Osteocyte (in vitro differentiated cells): ENCODE measurements around the gene ERICH2. TPM values are rescaled to one million over a fixed set of nuclear protein-coding genes. Genes with fewer than 3 reads are reported as not detected.
A peak's percentile ranks its signal among the peaks of the same experiment; 100 is the strongest.

Source experiments
- DNase-seq: peaks from one replicate; pipeline ENCODE4 v3.0.0; 2021; ENCODE audit warnings: mixed read lengths; ENCODE audit not compliant: unreplicated experiment; ENCODE audit errors: extremely low spot score
- H3K27ac Mint-ChIP-seq: one replicate; pipeline ENCODE4 v1.8.0; 2021; ENCODE audit warnings: mild to moderate bottlenecking, mixed read lengths; ENCODE audit not compliant: unreplicated experiment
- H3K27me3 Mint-ChIP-seq: one replicate; pipeline ENCODE4 v1.8.0; 2021; ENCODE audit warnings: mixed read lengths; ENCODE audit not compliant: unreplicated experiment
- H3K36me3 Mint-ChIP-seq: one replicate; pipeline ENCODE4 v1.8.0; 2021; ENCODE audit warnings: mixed read lengths; ENCODE audit not compliant: unreplicated experiment
- H3K4me1 Mint-ChIP-seq: one replicate; pipeline ENCODE4 v1.8.0; 2021; ENCODE audit warnings: mixed read lengths; ENCODE audit not compliant: unreplicated experiment
- H3K4me3 Mint-ChIP-seq: one replicate; pipeline ENCODE4 v1.8.0; 2021; ENCODE audit warnings: mild to moderate bottlenecking, moderate library complexity, mixed read lengths; ENCODE audit not compliant: unreplicated experiment
- H3K9me3 Mint-ChIP-seq: one replicate; pipeline ENCODE4 v1.8.0; 2021; ENCODE audit warnings: mixed read lengths; ENCODE audit not compliant: unreplicated experiment
- CTCF ChIP-seq: fragments of 200-600 bp; sonication (generic); IDR thresholded peaks from 2 replicates; pipeline ENCODE4 v1.5.0; 2021; ENCODE audit warnings: antibody characterized with exemption, mild to moderate bottlenecking, moderate library complexity
- total RNA-seq: library from RNA; stranded (reverse); gene quantifications from 2 replicates; pipeline ENCODE4 v1.2.1, GENCODE V29; 2021

Gene ERICH2
- total RNA-seq, 1 donor from 2014 or later: not detected

DNA sequence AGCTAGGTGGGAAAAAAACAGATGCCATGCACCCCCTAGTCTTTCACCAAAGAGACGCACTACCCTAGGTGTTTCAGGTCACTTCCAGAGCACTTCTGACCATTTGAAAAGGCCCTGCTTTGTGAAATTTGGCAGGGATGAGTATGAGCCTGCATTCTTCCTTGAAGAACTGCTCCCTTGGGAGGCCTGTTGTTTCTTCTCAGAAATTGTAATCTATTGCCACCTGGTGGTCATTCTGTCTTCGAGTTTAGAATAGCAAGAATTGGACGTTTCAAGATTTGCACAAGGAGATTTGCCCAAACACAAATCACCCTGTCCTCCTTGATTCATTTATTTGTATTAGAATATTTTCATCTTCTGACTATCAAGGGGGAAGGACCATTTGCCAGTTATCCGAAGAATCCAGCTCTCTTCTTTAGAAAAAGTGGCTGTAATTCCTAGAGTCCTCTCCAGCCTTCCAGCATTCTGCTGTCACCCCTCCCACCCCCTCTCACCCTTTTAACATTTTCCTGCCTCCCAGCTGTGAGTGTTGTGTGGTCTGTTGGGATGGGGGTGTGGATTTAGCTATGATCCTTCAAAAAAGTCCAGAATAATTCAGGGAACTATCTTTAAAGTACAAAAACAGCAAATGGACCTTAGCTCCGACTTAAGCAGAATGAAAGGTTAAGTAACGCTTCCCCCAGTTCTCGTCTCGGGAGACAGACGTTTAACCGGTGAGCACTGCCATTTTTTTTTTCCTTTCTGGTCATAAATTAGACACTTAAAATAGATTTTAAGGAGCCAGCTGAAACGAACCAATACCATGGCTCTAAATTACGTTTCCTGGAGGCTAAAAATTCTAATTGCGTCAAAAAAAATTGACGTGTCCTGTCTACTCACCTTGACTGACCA is 42.8 kb downstream of the ERICH2 start:
- H3K4me3 Mint-ChIP-seq: no peak overlapping the region

DNA sequence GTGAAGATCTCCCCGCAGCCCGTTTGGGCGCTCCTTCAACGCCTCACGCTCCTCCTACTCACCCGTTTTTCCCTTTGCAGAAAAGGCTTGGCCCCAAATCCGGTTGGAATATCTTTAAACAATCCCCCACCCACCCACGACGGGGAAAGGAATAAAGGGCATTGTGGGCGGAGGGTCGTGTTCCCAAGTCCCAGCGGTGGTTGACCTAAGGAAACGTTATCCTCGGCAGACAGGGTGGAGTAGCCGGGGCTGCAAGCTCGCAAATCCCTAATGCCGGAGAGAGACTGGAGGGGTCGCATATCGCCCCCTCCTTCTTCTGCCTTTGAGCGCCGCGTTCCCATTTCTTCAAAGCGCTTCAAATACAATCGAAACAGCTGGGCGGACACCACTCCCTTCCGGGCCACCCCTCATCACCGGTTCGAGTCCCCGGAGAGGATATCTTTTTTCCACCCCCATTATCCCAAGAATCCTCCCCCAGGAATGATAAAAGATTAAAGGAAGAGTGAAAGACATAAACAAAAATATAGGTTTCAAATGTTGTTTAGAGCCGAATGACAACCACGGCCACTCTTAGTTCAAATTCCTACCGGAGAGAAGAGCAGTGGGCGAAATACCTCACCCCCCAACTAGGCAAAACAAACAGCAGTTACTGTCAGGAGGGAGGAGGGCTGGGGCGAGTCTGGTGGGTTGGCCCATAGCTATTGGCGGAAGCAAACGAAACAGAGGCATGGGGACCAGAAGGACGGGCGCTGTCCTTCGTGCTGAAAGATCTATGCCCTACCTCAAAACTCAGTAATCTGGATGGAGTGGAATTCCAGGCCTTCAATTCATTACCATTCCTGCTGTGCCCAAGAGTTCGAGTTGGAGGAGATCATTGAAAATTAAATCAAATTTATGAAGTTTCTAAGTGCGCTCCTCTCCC is 43.7 kb downstream of the ERICH2 start:
- Mint-ChIP-seq H3K9me3 (no peaks in the 10 kb centered on the region), H3K4me3 (no peak overlapping the region), H3K4me1 (peaks cover 34% of the 10 kb centered on the region), H3K36me3 (no peaks in the 10 kb centered on the region), H3K27me3 (peaks cover 76% of the 10 kb centered on the region), H3K27ac (no peak overlapping the region)
- no peak for DNase-seq
- no peak for TF ChIP-seq CTCF

More for the DNA sequence above, 42.8 kb downstream of the ERICH2 start:
- Mint-ChIP-seq H3K27me3 (peaks cover 76% of the 10 kb centered on the region), H3K36me3 (no peaks in the 10 kb centered on the region), H3K4me1 (peaks cover 26% of the 10 kb centered on the region), H3K9me3 (no peaks in the 10 kb centered on the region), H3K27ac (no peak overlapping the region)
- DNase-seq: no peak
- peak; percentile 79 for TF ChIP-seq CTCF

- TF ChIP-seq CTCF: no peak
- Mint-ChIP-seq H3K4me1 (peaks cover 36% of the 10 kb centered on the region), H3K27ac (no peak overlapping the region), H3K36me3 (no peaks in the 10 kb centered on the region), H3K4me3 (no peak overlapping the region), H3K27me3 (peaks cover 78% of the 10 kb centered on the region), H3K9me3 (no peaks in the 10 kb centered on the region)
- no peak for DNase-seq
Observed at GRCh38 chr2:170814533-170815230, 44.5 kb downstream of the ERICH2 start.

DNA sequence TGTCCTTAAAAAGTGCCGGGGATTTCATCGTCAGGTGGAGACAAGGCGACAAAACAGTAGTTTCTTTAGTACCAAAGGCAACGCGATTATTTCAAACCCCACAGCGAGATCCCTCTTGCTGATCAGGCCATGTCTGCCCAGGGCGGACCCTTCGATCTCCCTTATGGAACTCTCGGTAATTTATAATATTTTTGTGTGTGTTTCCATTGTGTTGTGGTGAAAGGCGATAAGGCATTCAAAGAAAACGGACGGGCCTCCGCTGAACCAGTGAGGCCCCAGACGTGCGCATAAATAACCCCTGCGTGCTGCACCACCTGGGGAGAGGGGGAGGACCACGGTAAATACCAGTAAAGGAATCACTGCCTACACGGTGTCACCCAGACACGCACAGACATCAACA is 45.1 kb downstream of the ERICH2 start:
- Mint-ChIP-seq H3K36me3 (no peaks in the 10 kb centered on the region), H3K4me1 (peaks cover 36% of the 10 kb centered on the region), H3K9me3 (no peaks in the 10 kb centered on the region), H3K27ac (no peak overlapping the region), H3K4me3 (peak overlapping the region; percentile 19), H3K27me3 (peaks cover 82% of the 10 kb centered on the region)
- TF ChIP-seq CTCF: no peak
- DNase-seq: no peak
